ENCODE results near the gene SPATA4. TPM values are rescaled to one million over a fixed set of nuclear protein-coding genes. Genes with fewer than 3 reads are reported as not detected.
A peak's percentile ranks its signal among the peaks of the same experiment; 100 is the strongest.

SPATA4 gene
- total and polyA plus RNA-seq, 9 of the 15 experiments (the other 6 are each of a cell fraction or from before 2014, with no cell fraction given), result not detected

- peak; percentile 67; the same call in 1 of the 2 replicates for TF ChIP-seq GABPB1 (CRISPR knock-in tag; IDR thresholded peaks at IDR 0.05)
- no peak for TF ChIP-seq DNMT1 (IDR thresholded peaks at IDR 0.05)
- TF ChIP-seq FOXJ2 (tag; IDR thresholded peaks at IDR 0.05), result 0 out of 2 replicates have a peak, but pooled peaks have one; percentile 9
- peak; percentile 59 to 79 for TF ChIP-seq FOXK2 (conservative IDR thresholded peaks at IDR 0.05 in 1 of 2, IDR thresholded peaks at IDR 0.05 in 1 of 2; ENCODE audit: low read depth in 2 of 2)
- peak; percentile 51; the same call in 1 of the 2 replicates for TF ChIP-seq ELF2 (CRISPR knock-in tag; IDR thresholded peaks at IDR 0.05)
- TF ChIP-seq HOMEZ (CRISPR knock-in tag; IDR thresholded peaks at IDR 0.05), result no peak
- TF ChIP-seq VEZF1 (CRISPR knock-in tag; IDR thresholded peaks at IDR 0.05), result peak; percentile 90
- 0 out of 2 replicates have a peak, but pooled peaks have one; percentile 62 for TF ChIP-seq ETS1 (conservative IDR thresholded peaks at IDR 0.05; ENCODE audit: control insufficient read depth, low read depth, low read length)
- TF ChIP-seq GABPA (tag; conservative IDR thresholded peaks at IDR 0.05; ENCODE audit: low read depth), result peak; percentile 73
- no peak for TF ChIP-seq PTTG1 (tag; IDR thresholded peaks at IDR 0.05; ENCODE audit: low read depth)
- TF ChIP-seq ZBTB2 (IDR thresholded peaks at IDR 0.05), result peak; percentile 74; the same call in 1 of the 2 replicates
- TF ChIP-seq CHCHD3 (CRISPR knock-in tag; IDR thresholded peaks at IDR 0.05), result no peak
- peak; percentile 55; the same call in 1 of the 2 replicates for TF ChIP-seq POLR2H (tag; IDR thresholded peaks at IDR 0.05; ENCODE audit: low read depth)
- peak; percentile 97 for TF ChIP-seq SAP30 (IDR thresholded peaks at IDR 0.05; ENCODE audit: borderline replicate concordance, insufficient read depth, low read depth, low read length, poor library complexity, severe bottlenecking)
- no peak for TF ChIP-seq ZBTB26 (CRISPR knock-in tag; IDR thresholded peaks at IDR 0.05)
- no peak for TF ChIP-seq SIRT6 (IDR thresholded peaks at IDR 0.05; ENCODE audit: low read depth, low read length)
- TF ChIP-seq HNRNPLL (IDR thresholded peaks at IDR 0.05; ENCODE audit: low read depth, low read length, poor library complexity, severe bottlenecking), result peak; percentile 93
- TF ChIP-seq L3MBTL2 (IDR thresholded peaks at IDR 0.05), result peak; percentile 80
- TF ChIP-seq PHF20 (IDR thresholded peaks at IDR 0.05; ENCODE audit: partially characterized antibody), result peak; percentile 94
- peak; percentile 80 for TF ChIP-seq RBFOX2 (IDR thresholded peaks at IDR 0.05; ENCODE audit: low read depth, low read length)
Measured at GRCh38 chr4:176195184-176195978, at the start of gene SPATA4 (continued).

All from K562 (cell line).